Middle frontal gyrus (tissue), 1 donor: ENCODE measurements around the gene RAPGEF4.
"Not testable (repeated sequence)": the region's sequence is repeated elsewhere in the genome, so short reads cannot be mapped to it uniquely, and the experiment has no call there.

Source experiments
- DNase-seq: peaks from one replicate; pipeline ENCODE4 v3.0.0-alpha.2; 2015; ENCODE audit warnings: low spot score; ENCODE audit errors: extremely low spot score

The RAPGEF4 gene

GRCh38 chr2:173090276-173090877, 354.7 kb downstream of the RAPGEF4 start:
- no peak for DNase-seq

- no peak for DNase-seq
Measured at GRCh38 chr2:173090973-173091660, 355.5 kb downstream of the RAPGEF4 start.

GRCh38 chr2:173091910-173092309, 356.3 kb downstream of the RAPGEF4 start:
- no peak for DNase-seq

- no peak for DNase-seq
Measured at GRCh38 chr2:173092844-173093402, 357.3 kb downstream of the RAPGEF4 start.

GRCh38 chr2:173093617-173094016, 358.0 kb downstream of the RAPGEF4 start:
- not testable (repeated sequence) for DNase-seq

GRCh38 chr2:173094731-173095130, 359.1 kb downstream of the RAPGEF4 start:
- no peak for DNase-seq

- no peak for DNase-seq
Measured at GRCh38 chr2:173095356-173095755, 359.7 kb downstream of the RAPGEF4 start.

- DNase-seq: no peak
Measured at GRCh38 chr2:173099271-173099670, 363.6 kb downstream of the RAPGEF4 start.

GRCh38 chr2:173099804-173100203, 364.2 kb downstream of the RAPGEF4 start:
- no peak for DNase-seq

- no peak for DNase-seq
Measured at GRCh38 chr2:173101687-173102086, 366.0 kb downstream of the RAPGEF4 start.
